Measurements from ENCODE around the gene CDCP1.
"Not testable (repeated sequence)": the region's sequence is repeated elsewhere in the genome, so short reads cannot be mapped to it uniquely, and the experiment has no call there.

The CDCP1 gene

GRCh38 chr3:45055032-45055410 is 91.2 kb downstream of the CDCP1 start:
- DNase-seq (ENCODE audit: low read depth), result no peak

DNA sequence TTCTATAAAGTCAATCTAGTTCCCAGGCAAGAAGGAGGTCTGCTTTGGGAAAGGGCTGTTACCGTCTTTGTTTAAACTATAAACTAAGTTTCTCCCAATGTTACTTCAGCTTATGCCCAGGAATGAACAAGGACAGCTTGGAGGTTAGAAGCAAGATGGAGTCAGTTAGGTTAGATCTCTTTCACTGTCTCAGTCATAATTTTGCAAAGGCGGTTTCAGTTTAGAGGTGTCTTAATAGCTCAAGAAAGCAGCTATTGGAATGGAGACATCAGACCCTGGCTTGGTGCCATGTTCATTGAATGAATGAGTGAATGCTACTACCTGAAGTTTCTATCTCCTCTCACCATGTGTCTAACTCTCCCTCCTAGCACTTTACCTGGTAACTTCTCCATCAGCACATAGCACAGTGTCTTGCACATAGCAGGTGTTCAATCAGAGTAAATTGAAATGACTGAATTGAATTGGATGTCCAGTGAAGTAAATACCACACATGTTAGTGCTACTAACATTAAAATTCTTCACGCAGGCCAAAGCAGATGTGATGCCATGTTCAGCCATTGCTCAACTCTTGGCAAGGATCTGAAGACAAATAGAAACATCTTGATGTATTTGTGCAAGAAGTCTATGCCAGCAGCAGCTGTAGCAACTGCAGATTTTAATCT is 91.9 kb downstream of the CDCP1 start:
- DNase-seq (ENCODE audit: low read depth), result no peak

DNA sequence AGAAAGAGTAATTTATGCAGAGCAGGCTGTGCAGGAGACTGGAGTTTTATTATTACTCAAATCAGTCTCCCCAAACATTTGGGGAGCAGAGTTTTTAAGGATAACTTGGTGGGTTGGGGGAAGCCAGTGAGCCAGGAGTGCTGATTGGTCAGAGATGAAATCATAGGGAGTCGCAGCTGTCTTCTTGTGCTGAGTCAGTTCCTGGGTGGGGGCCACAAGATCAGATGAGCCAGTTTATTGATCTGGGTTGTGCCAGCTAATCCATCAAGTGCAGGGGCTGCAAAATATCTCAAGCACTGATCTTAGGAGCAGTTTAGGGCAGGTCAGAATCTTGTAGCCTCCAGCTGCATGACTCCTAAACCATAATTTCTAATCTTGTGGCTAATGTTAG is 92.4 kb downstream of the CDCP1 start:
- not testable (repeated sequence) for DNase-seq (ENCODE audit: low read depth)

DNA sequence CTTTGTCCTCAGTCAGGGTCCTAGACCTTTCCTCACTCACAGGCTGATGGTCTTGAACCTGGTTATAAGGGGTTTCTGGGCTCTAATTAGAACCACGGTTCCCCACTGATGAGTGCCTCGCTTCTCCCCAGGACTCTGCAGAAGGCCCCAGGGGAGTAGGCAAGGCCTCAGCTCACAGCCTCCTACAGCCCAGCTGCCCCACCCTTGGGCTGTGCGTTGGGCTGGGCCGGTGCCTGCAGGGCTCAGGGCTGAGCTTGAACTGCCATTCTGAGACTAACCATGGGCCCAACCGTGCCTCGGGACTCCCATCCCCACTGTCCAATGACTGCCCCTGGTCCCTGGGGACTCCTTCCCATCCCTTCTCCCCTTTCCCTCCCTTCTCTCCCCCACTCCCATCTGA is 94.5 kb downstream of the CDCP1 start:
- no peak for DNase-seq (ENCODE audit: low read depth)

DNA sequence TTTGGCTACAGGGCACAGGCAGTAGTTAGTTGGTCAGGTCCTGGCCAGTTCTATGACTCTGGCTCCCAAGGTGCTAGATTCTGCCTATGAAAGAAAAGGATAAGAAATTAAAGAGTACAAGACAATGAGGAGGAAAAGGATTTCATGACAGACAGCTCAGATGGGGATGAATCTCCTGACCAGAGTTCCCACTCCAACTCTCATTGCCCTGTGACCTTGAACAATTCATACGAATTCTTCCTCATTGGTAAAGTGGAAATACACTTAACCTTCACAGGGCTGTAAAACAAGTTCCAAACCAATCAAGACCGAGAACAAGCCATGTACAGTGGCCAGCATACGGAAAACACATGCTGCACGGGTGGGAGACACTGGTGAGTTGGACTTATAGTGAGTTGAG is 96.4 kb downstream of the CDCP1 start:
- no peak for DNase-seq (ENCODE audit: low read depth)

DNA sequence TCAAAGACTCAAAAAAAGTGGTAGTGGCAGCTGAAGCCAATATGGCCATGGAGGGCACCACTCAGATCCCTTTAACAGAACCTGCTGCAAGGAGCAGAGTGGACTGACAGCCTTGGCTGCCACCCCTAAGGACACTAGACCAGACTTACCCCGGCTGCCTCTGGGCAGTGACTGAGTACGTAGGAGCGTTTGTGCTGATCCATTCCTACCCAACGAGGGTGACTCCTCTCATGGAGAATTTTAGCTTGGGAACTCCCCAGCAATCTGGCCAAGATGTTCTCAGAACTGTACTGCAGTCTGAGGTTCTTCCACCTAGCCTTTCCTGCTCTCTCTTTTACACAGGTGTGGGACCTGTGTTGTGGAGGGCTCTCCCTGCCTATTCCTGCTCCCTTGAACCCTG is 97.9 kb downstream of the CDCP1 start:
- no peak for DNase-seq (ENCODE audit: low read depth)

GRCh38 chr3:45043728-45044299 is 102.4 kb downstream of the CDCP1 start:
- no peak for DNase-seq (ENCODE audit: low read depth)

DNA sequence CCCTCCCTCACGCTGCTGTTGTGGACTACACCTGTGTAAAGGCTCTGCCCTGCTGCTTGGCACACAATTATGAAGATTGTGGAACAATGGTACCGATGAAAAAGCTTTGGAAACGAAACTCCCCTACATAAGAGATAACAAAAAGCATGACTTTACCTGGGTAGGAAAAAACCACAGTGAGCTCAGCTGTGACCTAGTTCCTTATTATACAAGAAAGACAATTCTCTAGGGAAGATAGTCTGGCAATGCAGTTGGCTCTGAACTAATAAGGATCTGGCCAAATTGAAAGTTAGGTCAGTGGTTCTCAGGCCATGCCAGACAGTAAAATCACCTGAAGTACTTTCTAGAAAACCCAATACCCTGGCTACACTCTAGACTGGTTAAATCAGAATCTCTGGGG is 104.0 kb downstream of the CDCP1 start:
- no peak for DNase-seq (ENCODE audit: low read depth)

GRCh38 chr3:45041666-45042065 is 104.5 kb downstream of the CDCP1 start:
- no peak for DNase-seq (ENCODE audit: low read depth)

GRCh38 chr3:45037720-45038455 is 108.3 kb downstream of the CDCP1 start:
- peak; percentile 84 for DNase-seq (ENCODE audit: low read depth)

- no peak for DNase-seq (ENCODE audit: low read depth)
These were observed 110.5 kb downstream of the CDCP1 start for GRCh38 chr3:45035441-45036301.

- DNase-seq (ENCODE audit: low read depth), result peak; percentile 75
These were observed 111.4 kb downstream of the CDCP1 start for GRCh38 chr3:45034612-45035252.

DNA sequence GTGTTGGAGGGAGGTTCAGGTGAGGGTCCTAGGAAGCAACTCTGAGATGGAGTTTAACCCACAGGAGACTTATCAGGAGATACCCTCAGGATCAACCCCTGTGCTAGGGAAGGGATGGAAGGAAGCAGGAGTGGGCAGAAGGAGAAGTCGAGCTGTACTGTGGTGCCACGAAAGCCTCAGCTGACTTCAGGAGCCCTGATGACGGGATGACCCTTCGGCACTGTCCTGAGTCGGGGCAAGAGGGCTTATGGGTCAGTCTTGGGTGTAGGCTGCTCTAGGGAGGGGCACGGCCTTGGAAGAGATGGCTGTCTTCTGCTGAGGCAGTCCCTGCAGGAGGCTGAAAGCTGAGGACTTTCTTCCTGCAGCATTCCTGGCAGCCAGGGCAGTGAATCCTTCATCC is 112.4 kb downstream of the CDCP1 start:
- DNase-seq (ENCODE audit: low read depth), result no peak

All from CMK (cell line).